H9 (cell line): Measurements from ENCODE around the gene DGKG. TPM values are rescaled to one million over a fixed set of nuclear protein-coding genes. Genes with fewer than 3 reads are reported as not detected.

Experiments
- DNase-seq: peaks from one replicate; pipeline ENCODE4 v3.0.0-alpha.2; 2017
- H2AFZ ChIP-seq: one replicate; pipeline ENCODE4 v1.6.1; 2013; ENCODE audit warnings: mild to moderate bottlenecking, low read length, control low read depth, moderate library complexity
- H2AK5ac ChIP-seq: 2 replicates; pipeline ENCODE4 v1.6.1; 2013; ENCODE audit warnings: low read length, control low read depth, mixed read lengths; ENCODE audit not compliant: insufficient read length
- H2BK120ac ChIP-seq: one replicate; pipeline ENCODE4 v1.6.1; 2013; ENCODE audit warnings: low read depth, mild to moderate bottlenecking, low read length, control low read depth, inconsistent platforms; ENCODE audit not compliant: poor library complexity, severe bottlenecking
- H2BK12ac ChIP-seq: 2 replicates; pipeline ENCODE4 v1.6.1; 2013; ENCODE audit warnings: low read length, control low read depth, mixed read lengths, low read depth; ENCODE audit not compliant: insufficient read length
- H2BK15ac ChIP-seq: 2 replicates; pipeline ENCODE4 v1.6.1; 2013; ENCODE audit warnings: low read depth, low read length, control low read depth
- H2BK20ac ChIP-seq: one replicate; pipeline ENCODE4 v1.6.1; 2013; ENCODE audit warnings: low read depth, mild to moderate bottlenecking, low read length, control low read depth, inconsistent platforms; ENCODE audit not compliant: poor library complexity, severe bottlenecking
- H2BK5ac ChIP-seq: 2 replicates; pipeline ENCODE4 v1.6.1; 2013; ENCODE audit warnings: low read length, control low read depth, mixed read lengths; ENCODE audit not compliant: insufficient read length
- H3K14ac ChIP-seq: 2 replicates; pipeline ENCODE4 v1.6.1; 2013; ENCODE audit warnings: low read length, control low read depth; ENCODE audit not compliant: insufficient read depth
- H3K18ac ChIP-seq: 2 replicates; pipeline ENCODE4 v1.6.1; 2013; ENCODE audit warnings: low read depth, mild to moderate bottlenecking, mixed read lengths, low read length, control low read depth; ENCODE audit not compliant: insufficient read length
- H3K23ac ChIP-seq: 2 replicates; pipeline ENCODE4 v1.6.1; 2013; ENCODE audit warnings: low read length, control low read depth, mixed read lengths, low read depth; ENCODE audit not compliant: insufficient read length
- H3K23me2 ChIP-seq: 2 replicates; pipeline ENCODE4 v1.6.1; 2013; ENCODE audit warnings: low read depth, mild to moderate bottlenecking, mixed read lengths, low read length, control low read depth; ENCODE audit not compliant: insufficient read length, poor library complexity, severe bottlenecking
- H3K27ac ChIP-seq: 2 replicates; pipeline ENCODE4 v1.5.1; 2013; ENCODE audit warnings: low read length, control low read depth, mixed read lengths, low read depth; ENCODE audit not compliant: insufficient read length
- H3K27me3 ChIP-seq: 2 replicates; pipeline ENCODE4 v1.6.1; 2013; ENCODE audit warnings: low read length, control low read depth, inconsistent platforms; ENCODE audit not compliant: insufficient read depth
- H3K4ac ChIP-seq: 2 replicates; pipeline ENCODE4 v1.6.1; 2013; ENCODE audit warnings: low read depth, mild to moderate bottlenecking, control low read depth, inconsistent platforms, low read length, moderate library complexity
- H3K4me1 ChIP-seq: 2 replicates; pipeline ENCODE4 v1.6.1; 2013; ENCODE audit warnings: low read length, control low read depth, inconsistent platforms; ENCODE audit not compliant: insufficient read depth
- H3K4me2 ChIP-seq: 2 replicates; pipeline ENCODE4 v1.6.1; 2013; ENCODE audit warnings: low read length, control low read depth, mixed read lengths; ENCODE audit not compliant: insufficient read length, insufficient read depth
- H3K56ac ChIP-seq: 2 replicates; pipeline ENCODE4 v1.6.1; 2013; ENCODE audit warnings: low read depth, mild to moderate bottlenecking, mixed read lengths, low read length, control low read depth; ENCODE audit not compliant: insufficient read length
- H3K79me1 ChIP-seq: 2 replicates; pipeline ENCODE4 v1.6.1; 2013; ENCODE audit warnings: low read depth, mild to moderate bottlenecking, moderate library complexity, low read length, control low read depth, inconsistent platforms; ENCODE audit not compliant: insufficient read depth, poor library complexity, severe bottlenecking
- H3K79me2 ChIP-seq: 2 replicates; pipeline ENCODE4 v1.6.1; 2013; ENCODE audit warnings: low read length, control low read depth, inconsistent platforms; ENCODE audit not compliant: insufficient read depth
- H3K9ac ChIP-seq: 2 replicates; pipeline ENCODE4 v1.6.1; 2013; ENCODE audit warnings: low read length, control low read depth, mixed read lengths; ENCODE audit not compliant: insufficient read length; ENCODE audit errors: extremely low read depth
- H3K9me3 ChIP-seq: one replicate; pipeline ENCODE4 v1.6.1; 2013; ENCODE audit warnings: low read depth, low read length, inconsistent platforms; ENCODE audit not compliant: control insufficient read depth
- H3T11ph ChIP-seq: one replicate; pipeline ENCODE4 v1.6.1; 2013; ENCODE audit warnings: mild to moderate bottlenecking, low read length, control low read depth, inconsistent platforms
- H4K20me1 ChIP-seq: one replicate; pipeline ENCODE4 v1.6.1; 2013; ENCODE audit not compliant: control insufficient read depth, insufficient read length, insufficient read depth
- H4K5ac ChIP-seq: 2 replicates; pipeline ENCODE4 v1.6.1; 2013; ENCODE audit warnings: low read depth, mild to moderate bottlenecking, mixed read lengths, low read length, control low read depth; ENCODE audit not compliant: insufficient read length
- H4K8ac ChIP-seq: replicated peaks from 2 replicates; pipeline ENCODE4 v1.6.1; 2013; ENCODE audit warnings: low read length, control low read depth, mixed read lengths, low read depth; ENCODE audit not compliant: insufficient read length
- H4K91ac ChIP-seq: 2 replicates; pipeline ENCODE4 v1.6.1; 2013; ENCODE audit warnings: low read depth, mild to moderate bottlenecking, moderate library complexity, mixed read lengths, low read length, control low read depth; ENCODE audit not compliant: insufficient read length
- H3K27ac Mint-ChIP-seq, 3 experiments: 2 replicates in 2 of 3; 3 replicates in 1 of 3; pipeline ENCODE4 v1.8.0; 2020 to 2021; ENCODE audit warnings: mixed read lengths in 3 of 3, mild to moderate bottlenecking in 1 of 3, moderate library complexity in 1 of 3
- H3K27me3 Mint-ChIP-seq: 2 replicates; pipeline ENCODE4 v1.8.0; 2021; ENCODE audit warnings: low read depth, mild to moderate bottlenecking, moderate library complexity, mixed read lengths
- H3K36me3 Mint-ChIP-seq, 3 experiments: 2 replicates in 2 of 3; 3 replicates in 1 of 3; pipeline ENCODE4 v1.8.0; 2020 to 2021; ENCODE audit warnings: low read depth in 3 of 3, mixed read lengths in 3 of 3; ENCODE audit not compliant: insufficient read depth in 1 of 3
- H3K4me1 Mint-ChIP-seq, 2 experiments: 2 replicates each; pipeline ENCODE4 v1.8.0; 2020; ENCODE audit warnings: mixed read lengths in 2 of 2
- H3K4me3 Mint-ChIP-seq, 2 experiments: 2 replicates in 1 of 2; 3 replicates in 1 of 2; pipeline ENCODE4 v1.8.0; 2020 to 2021; ENCODE audit warnings: mild to moderate bottlenecking in 2 of 2, mixed read lengths in 2 of 2, moderate library complexity in 1 of 2
- H3K9me3 Mint-ChIP-seq, 2 experiments: 2 replicates in 1 of 2; 3 replicates in 1 of 2; pipeline ENCODE4 v1.8.0; 2020; ENCODE audit warnings: mild to moderate bottlenecking in 2 of 2, mixed read lengths in 2 of 2, moderate library complexity in 1 of 2
- CTCF ChIP-seq: fragments of 200-600 bp; sonication (generic); conservative IDR thresholded peaks from 3 replicates; pipeline ENCODE4 v1.8.0; 2021; ENCODE audit warnings: antibody characterized with exemption, mild to moderate bottlenecking
- WGBS: extraction: QIAGEN DNeasy Blood & Tissue Kit; methylation state at CpG from one replicate; pipeline ENCODE4 v1.1.7; 2013; ENCODE audit warnings: missing lambda C conversion rate, low lambda C conversion rate, mixed read lengths; ENCODE audit not compliant: insufficient read length; ENCODE audit errors: extremely low coverage; 5-methylcytosine and 5-hydroxymethylcytosine counted together
- total RNA-seq: library from RNA; stranded (reverse); gene quantifications from 2 replicates; pipeline ENCODE4 v1.2.1, GENCODE V29; 2021

DGKG gene
- total RNA-seq, 1 experiment from 2014 or later: not detected

GRCh38 chr3:186097663-186098451 lies 264.2 kb downstream of the DGKG start:
- H4K91ac ChIP-seq: no peak overlapping the region
- H3K23ac ChIP-seq: no peak overlapping the region
- H2BK120ac ChIP-seq: no peak overlapping the region
- no peaks in the 10 kb centered on the region for H3K79me2 ChIP-seq
- Mint-ChIP-seq H3K9me3 (no peaks in the 10 kb centered on the region), H3K4me1 (peaks cover 41 to 42% of the 10 kb centered on the region in 2 experiments), H3K4me3 (peak overlapping the region; percentile 61 to 86), H3K36me3 (peaks cover 0 to 21% (median 0%) of the 10 kb centered on the region in 3 experiments; a peak in 3 of 7 replicates), H3K27me3 (peaks cover 84% of the 10 kb centered on the region), H3K27ac (peak overlapping the region in 1 of 3 experiments; percentile 94; a peak in 3 of 7 replicates)
- no peaks in the 10 kb centered on the region for H4K20me1 ChIP-seq
- peaks cover 10% of the 10 kb centered on the region; the same call in 1 of the 2 replicates for H3K4me1 ChIP-seq
- H3K9ac ChIP-seq: peak overlapping the region; percentile 20
- no peak overlapping the region for H2AFZ ChIP-seq
- H4K5ac ChIP-seq: no peak overlapping the region
- H3K23me2 ChIP-seq: peaks cover 4% of the 10 kb centered on the region
- H3K9me3 ChIP-seq: no peaks in the 10 kb centered on the region
- no peak overlapping the region for H3K27ac ChIP-seq
- no peak overlapping the region for H4K8ac ChIP-seq
- H3T11ph ChIP-seq: no peak overlapping the region
- no peak overlapping the region for H2BK15ac ChIP-seq
- WGBS: no CpG with 5 or more reads among the region's 16 CpGs
- peaks cover 3% of the 10 kb centered on the region; the same call in 1 of the 2 replicates for H3K27me3 ChIP-seq
- H2BK12ac ChIP-seq: no peak overlapping the region
- H2BK20ac ChIP-seq: no peak overlapping the region
- H3K4me2 ChIP-seq: peak overlapping the region; percentile 97
- no peaks in the 10 kb centered on the region for H3K79me1 ChIP-seq
- no peak for TF ChIP-seq CTCF
- H2BK5ac ChIP-seq: no peak overlapping the region
- no peak overlapping the region for H3K18ac ChIP-seq
- H3K14ac ChIP-seq: no peak overlapping the region; the same call in 1 of the 2 replicates
- peak; percentile 89 for DNase-seq
- no peak overlapping the region for H3K4ac ChIP-seq
- no peak overlapping the region for H3K56ac ChIP-seq
- no peak overlapping the region for H2AK5ac ChIP-seq
